Measurements from ENCODE around the gene USP37.

USP37 gene

GRCh38 chr2:218585541-218585940 lies 17.4 kb upstream of the USP37 start:
- WGBS, 2 donors (ENCODE audit: extremely low coverage in 2 of 2, insufficient read length in 2 of 2, insufficient replicate concordance in 1 of 2), result no CpG with 5 or more reads among the region's 1 CpG
- H3K36me3 ChIP-seq (replicated peaks in 1 of 2; ENCODE audit: control insufficient read depth in 2 of 2, insufficient read depth in 2 of 2, low read length in 2 of 2), result peaks cover 22 to 98% of the 10 kb centered on the region in 2 donors
- H2BK120ac ChIP-seq (ENCODE audit: low read depth, low read length), result no peak overlapping the region

GRCh38 chr2:218583983-218584850 lies 16.1 kb upstream of the USP37 start:
- Histone ChIP-seq H4K8ac (ENCODE audit: low read depth, low read length) (no peak overlapping the region), H3K27me3 (ENCODE audit: control insufficient read depth in 3 of 3, insufficient read depth in 3 of 3, low read depth in 1 of 3, low read length in 3 of 3) (no peaks in the 10 kb centered on the region)

More at GRCh38 chr2:218585541-218585940, 17.4 kb upstream of the USP37 start:
- Histone ChIP-seq H4K8ac (ENCODE audit: low read depth, low read length) (no peak overlapping the region), H3K9ac (ENCODE audit: low read depth, low read length, poor library complexity) (no peak overlapping the region), H2AFZ (ENCODE audit: low read length) (no peak overlapping the region), H3K27ac (replicated peaks; ENCODE audit: low read length) (no peak overlapping the region), H3K23ac (ENCODE audit: low read depth, low read length, poor library complexity) (no peak overlapping the region), H2BK5ac (ENCODE audit: low read length) (no peak overlapping the region), H4K91ac (ENCODE audit: low read depth, low read length, poor library complexity) (no peak overlapping the region), H3K4me1 (ENCODE audit: control insufficient read depth in 2 of 2, insufficient read depth in 1 of 2, low read depth in 1 of 2, low read length in 2 of 2) (no peaks in the 10 kb centered on the region), H3K9me3 (replicated peaks in 1 of 2; ENCODE audit: control insufficient read depth in 2 of 2, insufficient read depth in 1 of 2, low read depth in 1 of 2, low read length in 2 of 2) (no peaks in the 10 kb centered on the region), H3K4me3 (ENCODE audit: low read length in 2 of 2) (no peak overlapping the region), H2AK5ac (ENCODE audit: low read depth, low read length) (no peak overlapping the region), H3K4me2 (ENCODE audit: insufficient read depth, low read length, poor library complexity, severe bottlenecking) (no peak overlapping the region), H3K14ac (ENCODE audit: low read length) (no peak overlapping the region), H3K27me3 (ENCODE audit: control insufficient read depth in 3 of 3, insufficient read depth in 3 of 3, low read depth in 1 of 3, low read length in 3 of 3) (no peaks in the 10 kb centered on the region), H3K4ac (ENCODE audit: low read length) (no peak overlapping the region), H3K79me1 (ENCODE audit: low read depth, low read length) (peaks cover 2% of the 10 kb centered on the region), H3K18ac (ENCODE audit: low read length) (no peak overlapping the region), H2BK12ac (ENCODE audit: low read length) (no peak overlapping the region), H2BK15ac (ENCODE audit: low read length) (no peak overlapping the region)
- DNase-seq (ENCODE audit: low spot score), result no peak

GRCh38 chr2:218582076-218582475 lies 13.9 kb upstream of the USP37 start:
- no peak for DNase-seq (ENCODE audit: low spot score)
- WGBS, 2 donors (ENCODE audit: extremely low coverage in 2 of 2, insufficient read length in 2 of 2, insufficient replicate concordance in 1 of 2), result no CpG with 5 or more reads among the region's 7 CpGs
- Histone ChIP-seq H3K27me3 (ENCODE audit: control insufficient read depth in 3 of 3, insufficient read depth in 3 of 3, low read depth in 1 of 3, low read length in 3 of 3) (no peaks in the 10 kb centered on the region), H2AK5ac (ENCODE audit: low read depth, low read length) (no peak overlapping the region), H3K27ac (replicated peaks; ENCODE audit: low read length) (no peak overlapping the region), H2BK120ac (ENCODE audit: low read depth, low read length) (no peak overlapping the region), H3K9me3 (replicated peaks in 1 of 2; ENCODE audit: control insufficient read depth in 2 of 2, insufficient read depth in 1 of 2, low read depth in 1 of 2, low read length in 2 of 2) (no peaks in the 10 kb centered on the region), H3K9ac (ENCODE audit: low read depth, low read length, poor library complexity) (no peak overlapping the region), H4K8ac (ENCODE audit: low read depth, low read length) (no peak overlapping the region), H2BK15ac (ENCODE audit: low read length) (no peak overlapping the region), H3K4me1 (ENCODE audit: control insufficient read depth in 2 of 2, insufficient read depth in 1 of 2, low read depth in 1 of 2, low read length in 2 of 2) (no peaks in the 10 kb centered on the region), H3K14ac (ENCODE audit: low read length) (no peak overlapping the region), H2BK5ac (ENCODE audit: low read length) (no peak overlapping the region), H3K4me3 (ENCODE audit: low read length in 2 of 2) (no peak overlapping the region), H3K79me1 (ENCODE audit: low read depth, low read length) (peaks cover 2% of the 10 kb centered on the region), H2BK12ac (ENCODE audit: low read length) (no peak overlapping the region), H4K91ac (ENCODE audit: low read depth, low read length, poor library complexity) (no peak overlapping the region), H3K4me2 (ENCODE audit: insufficient read depth, low read length, poor library complexity, severe bottlenecking) (no peak overlapping the region), H3K4ac (ENCODE audit: low read length) (no peak overlapping the region), H3K23ac (ENCODE audit: low read depth, low read length, poor library complexity) (no peak overlapping the region), H3K36me3 (replicated peaks in 1 of 2; ENCODE audit: control insufficient read depth in 2 of 2, insufficient read depth in 2 of 2, low read length in 2 of 2) (peaks cover 16 to 92% of the 10 kb centered on the region in 2 donors), H2AFZ (ENCODE audit: low read length) (no peak overlapping the region), H3K18ac (ENCODE audit: low read length) (no peak overlapping the region)

More at GRCh38 chr2:218583983-218584850, 16.1 kb upstream of the USP37 start:
- H3K79me1 ChIP-seq (ENCODE audit: low read depth, low read length), result peaks cover 2% of the 10 kb centered on the region
- no peak overlapping the region for H3K23ac ChIP-seq (ENCODE audit: low read depth, low read length, poor library complexity)
- no peak overlapping the region for H2AK5ac ChIP-seq (ENCODE audit: low read depth, low read length)
- no peak overlapping the region for H3K4ac ChIP-seq (ENCODE audit: low read length)
- WGBS, 2 donors (ENCODE audit: extremely low coverage in 2 of 2, insufficient read length in 2 of 2, insufficient replicate concordance in 1 of 2), result no CpG with 5 or more reads among the region's 6 CpGs
- no peak overlapping the region for H2AFZ ChIP-seq (ENCODE audit: low read length)
- DNase-seq (ENCODE audit: low spot score), result no peak
- no peak overlapping the region for H3K27ac ChIP-seq (replicated peaks; ENCODE audit: low read length)
- H3K18ac ChIP-seq (ENCODE audit: low read length), result no peak overlapping the region
- no peak overlapping the region for H2BK15ac ChIP-seq (ENCODE audit: low read length)
- no peak overlapping the region for H4K91ac ChIP-seq (ENCODE audit: low read depth, low read length, poor library complexity)
- no peak overlapping the region for H3K14ac ChIP-seq (ENCODE audit: low read length)
- H3K9me3 ChIP-seq (replicated peaks in 1 of 2; ENCODE audit: control insufficient read depth in 2 of 2, insufficient read depth in 1 of 2, low read depth in 1 of 2, low read length in 2 of 2), result no peaks in the 10 kb centered on the region
- no peak overlapping the region for H2BK12ac ChIP-seq (ENCODE audit: low read length)
- H2BK5ac ChIP-seq (ENCODE audit: low read length), result no peak overlapping the region
- no peaks in the 10 kb centered on the region for H3K4me1 ChIP-seq (ENCODE audit: control insufficient read depth in 2 of 2, insufficient read depth in 1 of 2, low read depth in 1 of 2, low read length in 2 of 2)
- H3K4me3 ChIP-seq (ENCODE audit: low read length in 2 of 2), result no peak overlapping the region
- peaks cover 17 to 93% of the 10 kb centered on the region in 2 donors for H3K36me3 ChIP-seq (replicated peaks in 1 of 2; ENCODE audit: control insufficient read depth in 2 of 2, insufficient read depth in 2 of 2, low read length in 2 of 2)
- no peak overlapping the region for H2BK120ac ChIP-seq (ENCODE audit: low read depth, low read length)
- H3K9ac ChIP-seq (ENCODE audit: low read depth, low read length, poor library complexity), result no peak overlapping the region
- H3K4me2 ChIP-seq (ENCODE audit: insufficient read depth, low read length, poor library complexity, severe bottlenecking), result no peak overlapping the region

GRCh38 chr2:218578272-218578877 lies 10.2 kb upstream of the USP37 start:
- Histone ChIP-seq H4K8ac (ENCODE audit: low read depth, low read length) (no peak overlapping the region), H3K36me3 (replicated peaks in 1 of 2; ENCODE audit: control insufficient read depth in 2 of 2, insufficient read depth in 2 of 2, low read length in 2 of 2) (peaks cover 11 to 89% of the 10 kb centered on the region in 2 donors), H3K9ac (ENCODE audit: low read depth, low read length, poor library complexity) (no peak overlapping the region)

More at GRCh38 chr2:218578272-218578877, 10.2 kb upstream of the USP37 start:
- no peak for DNase-seq (ENCODE audit: low spot score)
- H2BK120ac ChIP-seq (ENCODE audit: low read depth, low read length), result no peak overlapping the region
- no peak overlapping the region for H2AK5ac ChIP-seq (ENCODE audit: low read depth, low read length)
- no peak overlapping the region for H3K14ac ChIP-seq (ENCODE audit: low read length)
- peaks cover 2% of the 10 kb centered on the region for H3K79me1 ChIP-seq (ENCODE audit: low read depth, low read length)
- no peak overlapping the region for H3K18ac ChIP-seq (ENCODE audit: low read length)
- no peak overlapping the region for H4K91ac ChIP-seq (ENCODE audit: low read depth, low read length, poor library complexity)
- no peak overlapping the region for H3K4me3 ChIP-seq (ENCODE audit: low read length in 2 of 2)
- no peaks in the 10 kb centered on the region for H3K9me3 ChIP-seq (replicated peaks in 1 of 2; ENCODE audit: control insufficient read depth in 2 of 2, insufficient read depth in 1 of 2, low read depth in 1 of 2, low read length in 2 of 2)
- no peak overlapping the region for H2BK12ac ChIP-seq (ENCODE audit: low read length)
- H3K23ac ChIP-seq (ENCODE audit: low read depth, low read length, poor library complexity), result no peak overlapping the region
- WGBS, 2 donors (ENCODE audit: extremely low coverage in 2 of 2, insufficient read length in 2 of 2, insufficient replicate concordance in 1 of 2), result no CpG with 5 or more reads among the region's 3 CpGs
- H2BK15ac ChIP-seq (ENCODE audit: low read length), result no peak overlapping the region
- H3K27me3 ChIP-seq (ENCODE audit: control insufficient read depth in 3 of 3, insufficient read depth in 3 of 3, low read depth in 1 of 3, low read length in 3 of 3), result no peaks in the 10 kb centered on the region
- no peak overlapping the region for H3K4me2 ChIP-seq (ENCODE audit: insufficient read depth, low read length, poor library complexity, severe bottlenecking)
- H3K4me1 ChIP-seq (ENCODE audit: control insufficient read depth in 2 of 2, insufficient read depth in 1 of 2, low read depth in 1 of 2, low read length in 2 of 2), result no peaks in the 10 kb centered on the region
- H3K27ac ChIP-seq (replicated peaks; ENCODE audit: low read length), result no peak overlapping the region
- no peak overlapping the region for H3K4ac ChIP-seq (ENCODE audit: low read length)
- no peak overlapping the region for H2AFZ ChIP-seq (ENCODE audit: low read length)
- no peak overlapping the region for H2BK5ac ChIP-seq (ENCODE audit: low read length)

All from neuronal stem cell (in vitro differentiated cells).